H54 (cell line): ENCODE data around the gene LRRC74A.

Source experiments
- DNase-seq: peaks from one replicate; pipeline ENCODE4 v3.0.0; 2011; ENCODE audit warnings: low spot score, mixed read lengths; ENCODE audit not compliant: insufficient read length
- FAIRE-seq: peaks from 3 replicates; lab custom pipeline; 2011; peaks lifted over from hg19 to GRCh38; lab: Jason Lieb, UNC
- POLR2A ChIP-seq: IDR thresholded peaks from 2 replicates; pipeline ENCODE4 v1.6.1; 2011; ENCODE audit warnings: low read depth, mild to moderate bottlenecking, low read length

The LRRC74A gene

DNA sequence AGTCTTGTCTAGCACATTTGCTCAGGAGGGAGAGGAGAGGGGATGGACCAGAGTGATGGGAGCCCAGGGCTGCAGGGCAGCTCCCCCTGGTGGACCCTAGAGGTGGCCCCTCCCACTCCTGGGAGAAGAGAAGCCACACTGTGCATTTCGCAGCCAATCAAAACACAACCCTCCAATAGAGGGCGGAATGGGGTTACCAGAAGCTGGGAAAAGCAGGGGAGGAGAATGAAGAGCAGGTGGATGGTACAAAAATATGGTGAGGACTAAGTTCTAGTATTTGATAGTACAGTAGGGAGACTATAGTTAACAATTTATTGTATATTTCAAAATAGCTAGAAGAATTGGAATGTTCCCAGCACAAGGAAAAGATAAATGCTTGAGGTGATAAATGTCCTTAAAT, 41.3 kb upstream of the LRRC74A start:
- FAIRE-seq (no peak), DNase-seq (peak; percentile 80)
- no peak for TF ChIP-seq POLR2A

DNA sequence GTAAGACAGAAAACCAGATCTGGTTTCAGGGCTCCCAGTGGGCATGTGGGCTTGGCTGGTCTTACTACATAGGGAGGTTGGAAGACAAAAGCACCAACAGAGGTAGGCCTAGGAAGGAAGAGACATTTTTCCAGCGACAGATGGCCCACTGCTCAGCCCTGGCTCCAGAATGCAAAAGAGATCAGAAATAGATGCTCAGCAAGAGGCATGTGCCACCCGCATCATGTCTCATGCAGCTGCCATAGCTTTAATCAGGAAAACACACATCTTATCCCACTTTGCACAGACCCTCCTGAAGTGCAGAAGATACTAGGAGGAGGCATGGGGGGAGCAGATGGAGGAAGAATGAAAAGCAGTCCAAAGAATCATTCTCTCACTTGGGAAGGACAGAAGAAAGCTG, 39.6 kb upstream of the LRRC74A start:
- TF ChIP-seq POLR2A: no peak
- DNase-seq (no peak), FAIRE-seq (no peak)

DNA sequence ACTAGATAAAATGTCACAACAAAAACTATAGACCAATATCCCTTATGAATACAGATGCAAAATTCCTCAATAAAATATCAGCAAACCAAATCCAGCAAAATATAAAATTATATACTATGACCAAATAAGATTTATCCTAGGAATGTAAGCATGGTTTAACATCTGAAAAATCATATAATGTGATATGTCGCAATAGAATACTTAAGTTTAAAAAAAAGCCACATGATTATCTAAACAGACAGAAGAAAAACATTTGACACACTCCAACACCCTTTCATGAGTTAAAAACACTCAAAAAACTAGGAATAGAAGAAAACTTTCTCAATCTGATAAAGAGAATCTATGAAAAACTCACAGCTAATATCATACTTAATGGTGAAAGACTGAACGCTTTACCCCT, 33.8 kb upstream of the LRRC74A start:
- no peak for TF ChIP-seq POLR2A
- no peak for FAIRE-seq
- no peak for DNase-seq

DNA sequence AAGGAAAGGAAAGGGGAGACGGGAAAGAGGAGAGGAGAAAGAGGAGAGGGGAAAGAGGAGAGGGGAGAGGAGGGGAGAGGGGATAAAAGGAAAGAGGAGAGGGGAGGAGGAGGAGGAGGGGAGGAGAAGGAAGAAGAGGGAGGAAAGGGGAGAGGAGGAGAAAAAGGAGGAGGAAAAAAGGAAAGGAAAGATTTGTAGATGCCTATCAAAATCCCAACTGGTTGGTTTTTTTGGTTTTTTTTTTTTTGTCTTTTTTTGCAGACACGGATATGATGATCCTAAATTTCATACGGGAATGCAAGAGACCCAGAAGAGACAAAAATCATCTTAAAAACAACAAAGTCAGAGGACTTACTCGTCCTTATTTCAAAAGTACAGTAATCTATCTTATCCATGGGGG, 32.9 kb upstream of the LRRC74A start:
- DNase-seq (no peak), FAIRE-seq (no peak)
- TF ChIP-seq POLR2A: no peak

DNA sequence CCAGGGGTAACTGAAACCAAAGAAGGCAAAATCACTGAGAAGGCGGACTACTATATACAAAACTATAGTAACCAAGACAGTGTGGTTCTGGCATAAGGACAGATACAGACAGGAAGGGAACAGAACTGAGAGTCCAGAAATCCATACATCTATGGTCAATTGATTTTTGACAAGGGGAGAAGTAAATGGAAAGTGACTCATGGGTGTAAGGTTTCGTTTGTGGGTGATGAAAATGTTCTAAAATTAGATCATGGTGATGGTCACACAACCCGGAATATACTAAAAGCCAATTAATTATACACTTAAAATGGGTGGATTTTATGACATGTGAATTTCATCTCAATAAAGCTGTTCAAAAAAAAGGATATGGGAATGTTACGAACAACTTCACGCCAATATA, 32.3 kb upstream of the LRRC74A start:
- FAIRE-seq (no peak), DNase-seq (no peak)
- TF ChIP-seq POLR2A: no peak

DNA sequence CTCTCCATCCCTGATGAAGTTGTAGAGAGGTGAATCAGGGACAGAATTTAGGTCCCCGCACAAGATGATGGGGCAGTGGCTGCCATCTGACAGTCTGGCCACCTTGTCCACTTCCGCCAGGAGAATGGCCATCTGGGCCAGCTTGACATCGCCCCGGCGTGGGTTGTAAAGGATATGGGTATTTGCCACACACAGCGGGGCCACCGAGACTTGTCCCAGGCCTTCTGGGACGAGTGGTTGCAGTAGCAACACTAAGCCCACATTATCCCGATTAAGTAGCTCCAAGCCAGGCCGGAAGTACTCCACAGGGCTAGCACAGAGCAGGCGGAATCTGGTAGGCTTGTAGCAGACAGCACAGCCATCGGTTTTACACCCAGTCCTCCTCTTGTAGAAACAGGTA, 19.8 kb upstream of the LRRC74A start:
- DNase-seq (no peak), FAIRE-seq (no peak)
- TF ChIP-seq POLR2A: no peak

DNA sequence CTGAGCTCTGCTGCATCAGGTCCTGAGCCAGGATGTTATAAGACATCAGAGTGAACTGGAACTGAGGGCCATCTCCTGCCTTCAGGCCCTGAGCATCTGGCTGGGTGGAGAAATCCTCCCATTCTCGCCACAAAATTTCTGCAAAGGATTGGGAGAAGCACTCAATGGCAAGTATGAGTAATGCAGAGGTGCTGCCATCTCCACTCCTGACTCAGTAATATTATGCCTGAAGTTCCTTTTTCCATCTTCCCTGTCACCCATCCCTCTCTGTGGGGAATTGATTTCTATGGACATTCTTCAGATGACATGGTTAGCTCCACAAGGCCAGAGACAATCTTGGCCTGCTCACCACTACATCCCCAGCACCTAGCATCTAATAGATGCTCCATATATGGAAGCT, 18.2 kb upstream of the LRRC74A start:
- no peak for TF ChIP-seq POLR2A
- FAIRE-seq (no peak), DNase-seq (no peak)

DNA sequence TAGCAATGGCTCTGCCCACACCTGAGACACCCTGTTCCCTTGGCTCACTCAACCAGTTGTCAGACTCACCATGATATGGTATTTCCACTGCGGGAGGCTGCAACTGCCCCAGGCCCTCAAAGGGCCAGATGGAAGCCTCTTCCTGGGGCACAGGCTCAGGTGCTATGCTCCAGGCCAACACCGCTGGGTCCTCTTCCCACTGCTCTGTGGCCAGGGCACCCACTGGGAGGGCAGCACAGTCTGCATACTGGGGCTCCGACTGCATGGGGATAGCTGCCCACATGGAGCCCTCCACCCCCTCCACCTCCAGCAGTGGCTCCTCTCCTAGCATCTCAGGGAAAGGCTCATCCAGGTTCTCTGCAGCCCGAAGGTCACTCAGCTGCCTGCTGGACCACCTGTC, 17.2 kb upstream of the LRRC74A start:
- no peak for FAIRE-seq
- TF ChIP-seq POLR2A: no peak

DNA sequence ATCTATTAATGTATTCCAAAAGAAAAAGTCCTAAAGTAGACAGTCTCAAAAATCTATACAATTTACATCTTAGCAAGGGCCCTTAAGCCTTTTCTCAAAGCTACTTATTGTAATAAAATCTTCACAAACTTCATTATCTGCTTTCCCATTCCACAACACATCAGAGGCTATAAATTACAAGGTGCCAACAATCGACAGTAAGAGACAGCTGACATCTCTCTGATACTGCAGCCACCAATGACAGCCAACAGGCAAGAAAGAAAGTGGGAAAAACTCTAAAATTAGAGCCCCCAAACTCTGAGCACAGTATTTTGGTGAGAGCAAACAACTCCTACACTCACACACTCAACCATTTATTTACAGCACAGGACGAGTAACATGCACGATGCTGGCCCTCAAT, 15.7 kb upstream of the LRRC74A start:
- FAIRE-seq (no peak), DNase-seq (no peak)
- TF ChIP-seq POLR2A: no peak

More for the DNA sequence above, 17.2 kb upstream of the LRRC74A start:
- no peak for DNase-seq

DNA sequence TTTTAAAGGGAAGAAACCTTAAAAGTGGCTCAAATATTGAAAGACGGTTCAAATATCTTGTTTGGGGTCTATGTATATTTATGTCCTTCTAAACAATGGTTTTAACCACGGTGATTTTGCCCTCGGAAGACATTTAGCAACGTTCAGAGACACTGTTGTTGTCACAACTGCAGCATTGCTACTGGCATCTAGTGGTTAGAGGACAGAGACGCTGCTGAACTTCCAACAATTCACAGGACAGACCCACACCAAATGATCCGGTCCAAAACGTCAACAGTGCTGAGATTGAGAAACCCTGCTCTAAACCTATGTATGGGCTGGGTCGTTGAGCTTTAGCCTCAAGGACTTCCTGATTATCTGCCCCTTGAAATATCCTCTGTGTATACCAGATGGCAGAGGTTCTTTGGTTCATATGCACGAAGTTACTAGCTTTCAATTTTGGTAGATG, 15.2 kb upstream of the LRRC74A start:
- peak; percentile 62 for FAIRE-seq
- DNase-seq: no peak
- TF ChIP-seq POLR2A: no peak

DNA sequence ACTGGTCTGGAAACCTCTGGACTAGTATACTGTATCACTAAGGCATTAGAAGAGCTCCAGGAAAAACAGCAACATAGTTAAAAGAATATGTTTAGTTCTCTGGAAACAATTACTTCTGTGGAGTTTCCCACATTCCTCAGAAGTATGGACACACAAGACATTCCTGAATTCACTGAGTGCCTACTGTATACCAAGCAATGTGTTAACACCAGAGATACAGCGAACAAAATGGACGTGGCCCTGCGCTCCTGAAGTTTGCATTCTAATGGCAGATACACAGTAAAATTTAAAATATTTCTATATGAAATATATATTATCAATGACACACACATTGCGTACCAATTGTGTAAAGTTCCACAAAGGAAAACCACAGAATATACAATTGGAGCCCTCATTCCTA, 14.6 kb upstream of the LRRC74A start:
- no peak for DNase-seq
- FAIRE-seq: no peak
- TF ChIP-seq POLR2A: no peak

DNA sequence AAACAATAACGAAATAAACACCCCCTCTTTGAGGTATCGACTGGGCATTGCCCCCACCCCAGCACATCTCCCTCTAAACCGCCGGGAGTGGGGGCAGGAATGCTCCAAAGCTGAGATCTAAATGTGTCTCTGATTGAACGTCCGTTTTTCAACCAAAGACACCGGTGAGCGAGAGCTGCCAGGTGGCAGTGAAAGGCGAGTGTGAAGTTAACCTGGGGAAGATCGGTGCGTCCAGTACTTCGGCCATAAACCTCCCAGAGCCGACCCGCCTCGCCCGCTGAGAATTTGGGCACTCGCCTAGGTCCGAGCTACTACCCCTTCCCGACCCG, 14.2 kb upstream of the LRRC74A start:
- DNase-seq (no peak), FAIRE-seq (no peak)
- no peak for TF ChIP-seq POLR2A

DNA sequence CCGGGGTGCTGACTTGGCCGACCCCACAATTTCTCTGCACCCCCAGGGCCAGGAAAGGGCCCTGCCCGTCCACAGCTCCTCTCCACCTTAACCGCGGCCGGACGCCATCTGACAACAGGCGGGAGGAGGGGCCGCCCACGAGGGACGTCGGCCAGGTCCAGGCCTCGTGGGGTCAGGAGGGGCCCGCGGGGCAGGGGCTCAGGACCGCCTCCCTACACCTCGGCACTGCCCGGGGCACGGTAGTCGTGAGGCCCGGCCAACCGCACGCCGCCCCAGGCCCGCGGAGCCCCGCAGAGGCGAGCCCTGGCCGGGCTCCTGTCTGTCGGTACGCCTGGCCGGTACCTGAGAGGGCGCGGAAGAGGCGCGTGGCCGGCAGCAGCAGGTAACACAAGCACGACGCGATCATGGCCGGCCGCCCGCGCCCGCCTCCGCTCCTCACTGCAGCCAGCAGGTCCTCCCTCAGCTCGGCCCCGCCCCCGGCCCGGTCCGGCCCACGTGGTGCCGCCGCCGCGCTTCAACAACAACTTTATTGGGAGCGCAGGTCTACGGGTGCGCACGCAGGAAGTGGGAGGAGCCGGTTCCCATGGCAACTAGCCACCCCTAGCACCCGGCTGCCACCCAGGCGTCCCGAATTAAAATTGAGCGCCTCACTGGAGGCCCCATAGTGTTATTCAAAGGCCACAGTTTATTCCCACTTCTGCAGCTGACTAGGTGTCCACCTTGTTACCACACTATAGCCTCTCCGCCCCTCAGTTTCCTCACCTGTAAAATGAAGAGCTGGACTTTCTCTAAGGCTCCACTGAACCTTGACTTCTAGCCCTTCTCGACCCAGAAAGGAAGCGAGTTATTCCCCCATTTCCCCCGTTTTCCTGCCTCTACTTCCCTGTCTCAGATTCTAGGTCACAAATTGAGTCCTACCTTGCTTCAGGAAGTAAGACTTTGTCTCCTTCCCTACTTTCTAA, 13.5 kb upstream of the LRRC74A start, which contains the start of gene ANGEL1:
Gene ANGEL1, minus strand, starts transcription at position 461 of the 962 bp plus-strand sequence. Its CDS starts 55 bp downstream, at position 406.
- DNase-seq (peak; percentile 74), FAIRE-seq (no peak)
- TF ChIP-seq POLR2A: peak; percentile 74

DNA sequence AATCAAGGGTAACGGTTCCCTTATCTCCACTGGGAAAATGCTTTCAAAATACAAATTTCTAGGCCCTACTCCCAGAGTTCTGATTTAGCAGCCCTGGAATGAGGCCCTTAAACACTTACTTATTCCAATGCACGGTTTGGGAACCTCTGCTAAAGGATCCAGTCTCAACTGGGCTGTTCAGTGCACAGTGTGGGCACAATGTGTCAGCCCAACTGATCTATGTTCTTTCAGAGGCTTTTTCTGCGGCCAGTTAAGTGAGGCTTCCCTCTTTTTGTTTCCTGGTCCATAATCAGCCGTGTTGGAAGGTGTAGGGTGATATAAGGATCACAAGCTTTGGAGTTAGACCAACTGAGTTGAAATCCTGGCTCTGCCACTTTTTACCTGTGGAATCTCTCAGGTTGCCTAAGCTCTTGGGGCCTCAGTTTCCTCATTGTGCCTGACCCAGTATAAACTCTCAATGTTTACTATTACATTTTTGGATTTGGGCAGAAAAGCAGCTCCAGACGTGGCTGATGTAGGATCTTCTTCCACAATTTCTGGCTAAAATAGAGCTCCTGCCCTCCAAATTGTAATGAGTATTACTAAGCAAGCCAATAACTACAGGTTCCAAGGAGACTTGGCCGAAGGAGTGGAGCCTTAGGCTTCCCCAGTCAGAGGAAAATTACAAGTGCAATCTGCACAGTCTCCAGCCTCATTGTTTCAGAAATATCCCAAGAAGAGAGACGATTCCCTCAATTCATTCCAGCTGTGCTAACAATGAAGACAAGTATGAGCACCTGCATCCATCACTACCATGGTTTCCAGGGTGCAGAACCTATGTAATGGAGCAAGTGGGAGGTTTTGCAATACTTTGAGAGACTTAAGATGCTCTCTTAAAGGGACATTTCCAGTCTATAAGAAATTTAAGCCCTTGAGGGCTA, 11.2 kb upstream of the LRRC74A start:
- no peak for TF ChIP-seq POLR2A
- DNase-seq (no peak), FAIRE-seq (no peak)
